H9 (cell line): ENCODE results near the gene TM9SF1. TPM values are rescaled to one million over a fixed set of nuclear protein-coding genes. Genes with fewer than 3 reads are reported as not detected.
A peak's percentile ranks its signal among the peaks of the same experiment; 100 is the strongest.

Experiments used
- DNase-seq: peaks from one replicate; pipeline ENCODE4 v3.0.0-alpha.2; 2017
- H2AFZ ChIP-seq: one replicate; pipeline ENCODE4 v1.6.1; 2013; ENCODE audit warnings: mild to moderate bottlenecking, low read length, control low read depth, moderate library complexity
- H2AK5ac ChIP-seq: 2 replicates; pipeline ENCODE4 v1.6.1; 2013; ENCODE audit warnings: low read length, control low read depth, mixed read lengths; ENCODE audit not compliant: insufficient read length
- H2BK120ac ChIP-seq: one replicate; pipeline ENCODE4 v1.6.1; 2013; ENCODE audit warnings: low read depth, mild to moderate bottlenecking, low read length, control low read depth, inconsistent platforms; ENCODE audit not compliant: poor library complexity, severe bottlenecking
- H2BK12ac ChIP-seq: 2 replicates; pipeline ENCODE4 v1.6.1; 2013; ENCODE audit warnings: low read length, control low read depth, mixed read lengths, low read depth; ENCODE audit not compliant: insufficient read length
- H2BK15ac ChIP-seq: 2 replicates; pipeline ENCODE4 v1.6.1; 2013; ENCODE audit warnings: low read depth, low read length, control low read depth
- H2BK20ac ChIP-seq: one replicate; pipeline ENCODE4 v1.6.1; 2013; ENCODE audit warnings: low read depth, mild to moderate bottlenecking, low read length, control low read depth, inconsistent platforms; ENCODE audit not compliant: poor library complexity, severe bottlenecking
- H2BK5ac ChIP-seq: 2 replicates; pipeline ENCODE4 v1.6.1; 2013; ENCODE audit warnings: low read length, control low read depth, mixed read lengths; ENCODE audit not compliant: insufficient read length
- H3K14ac ChIP-seq: 2 replicates; pipeline ENCODE4 v1.6.1; 2013; ENCODE audit warnings: low read length, control low read depth; ENCODE audit not compliant: insufficient read depth
- H3K18ac ChIP-seq: 2 replicates; pipeline ENCODE4 v1.6.1; 2013; ENCODE audit warnings: low read depth, mild to moderate bottlenecking, mixed read lengths, low read length, control low read depth; ENCODE audit not compliant: insufficient read length
- H3K23ac ChIP-seq: 2 replicates; pipeline ENCODE4 v1.6.1; 2013; ENCODE audit warnings: low read length, control low read depth, mixed read lengths, low read depth; ENCODE audit not compliant: insufficient read length
- H3K23me2 ChIP-seq: 2 replicates; pipeline ENCODE4 v1.6.1; 2013; ENCODE audit warnings: low read depth, mild to moderate bottlenecking, mixed read lengths, low read length, control low read depth; ENCODE audit not compliant: insufficient read length, poor library complexity, severe bottlenecking
- H3K27ac ChIP-seq: 2 replicates; pipeline ENCODE4 v1.5.1; 2013; ENCODE audit warnings: low read length, control low read depth, mixed read lengths, low read depth; ENCODE audit not compliant: insufficient read length
- H3K27me3 ChIP-seq: 2 replicates; pipeline ENCODE4 v1.6.1; 2013; ENCODE audit warnings: low read length, control low read depth, inconsistent platforms; ENCODE audit not compliant: insufficient read depth
- H3K4ac ChIP-seq: 2 replicates; pipeline ENCODE4 v1.6.1; 2013; ENCODE audit warnings: low read depth, mild to moderate bottlenecking, control low read depth, inconsistent platforms, low read length, moderate library complexity
- H3K4me1 ChIP-seq: 2 replicates; pipeline ENCODE4 v1.6.1; 2013; ENCODE audit warnings: low read length, control low read depth, inconsistent platforms; ENCODE audit not compliant: insufficient read depth
- H3K4me2 ChIP-seq: 2 replicates; pipeline ENCODE4 v1.6.1; 2013; ENCODE audit warnings: low read length, control low read depth, mixed read lengths; ENCODE audit not compliant: insufficient read length, insufficient read depth
- H3K56ac ChIP-seq: 2 replicates; pipeline ENCODE4 v1.6.1; 2013; ENCODE audit warnings: low read depth, mild to moderate bottlenecking, mixed read lengths, low read length, control low read depth; ENCODE audit not compliant: insufficient read length
- H3K79me1 ChIP-seq: 2 replicates; pipeline ENCODE4 v1.6.1; 2013; ENCODE audit warnings: low read depth, mild to moderate bottlenecking, moderate library complexity, low read length, control low read depth, inconsistent platforms; ENCODE audit not compliant: insufficient read depth, poor library complexity, severe bottlenecking
- H3K79me2 ChIP-seq: 2 replicates; pipeline ENCODE4 v1.6.1; 2013; ENCODE audit warnings: low read length, control low read depth, inconsistent platforms; ENCODE audit not compliant: insufficient read depth
- H3K9ac ChIP-seq: 2 replicates; pipeline ENCODE4 v1.6.1; 2013; ENCODE audit warnings: low read length, control low read depth, mixed read lengths; ENCODE audit not compliant: insufficient read length; ENCODE audit errors: extremely low read depth
- H3K9me3 ChIP-seq: one replicate; pipeline ENCODE4 v1.6.1; 2013; ENCODE audit warnings: low read depth, low read length, inconsistent platforms; ENCODE audit not compliant: control insufficient read depth
- H3T11ph ChIP-seq: one replicate; pipeline ENCODE4 v1.6.1; 2013; ENCODE audit warnings: mild to moderate bottlenecking, low read length, control low read depth, inconsistent platforms
- H4K20me1 ChIP-seq: one replicate; pipeline ENCODE4 v1.6.1; 2013; ENCODE audit not compliant: control insufficient read depth, insufficient read length, insufficient read depth
- H4K5ac ChIP-seq: 2 replicates; pipeline ENCODE4 v1.6.1; 2013; ENCODE audit warnings: low read depth, mild to moderate bottlenecking, mixed read lengths, low read length, control low read depth; ENCODE audit not compliant: insufficient read length
- H4K8ac ChIP-seq: replicated peaks from 2 replicates; pipeline ENCODE4 v1.6.1; 2013; ENCODE audit warnings: low read length, control low read depth, mixed read lengths, low read depth; ENCODE audit not compliant: insufficient read length
- H4K91ac ChIP-seq: 2 replicates; pipeline ENCODE4 v1.6.1; 2013; ENCODE audit warnings: low read depth, mild to moderate bottlenecking, moderate library complexity, mixed read lengths, low read length, control low read depth; ENCODE audit not compliant: insufficient read length
- H3K27ac Mint-ChIP-seq, 3 experiments: 2 replicates in 2 of 3; 3 replicates in 1 of 3; pipeline ENCODE4 v1.8.0; 2020 to 2021; ENCODE audit warnings: mixed read lengths in 3 of 3, mild to moderate bottlenecking in 1 of 3, moderate library complexity in 1 of 3
- H3K27me3 Mint-ChIP-seq: 2 replicates; pipeline ENCODE4 v1.8.0; 2021; ENCODE audit warnings: low read depth, mild to moderate bottlenecking, moderate library complexity, mixed read lengths
- H3K36me3 Mint-ChIP-seq, 3 experiments: 2 replicates in 2 of 3; 3 replicates in 1 of 3; pipeline ENCODE4 v1.8.0; 2020 to 2021; ENCODE audit warnings: low read depth in 3 of 3, mixed read lengths in 3 of 3; ENCODE audit not compliant: insufficient read depth in 1 of 3
- H3K4me1 Mint-ChIP-seq, 2 experiments: 2 replicates each; pipeline ENCODE4 v1.8.0; 2020; ENCODE audit warnings: mixed read lengths in 2 of 2
- H3K4me3 Mint-ChIP-seq, 2 experiments: 2 replicates in 1 of 2; 3 replicates in 1 of 2; pipeline ENCODE4 v1.8.0; 2020 to 2021; ENCODE audit warnings: mild to moderate bottlenecking in 2 of 2, mixed read lengths in 2 of 2, moderate library complexity in 1 of 2
- H3K9me3 Mint-ChIP-seq, 2 experiments: 2 replicates in 1 of 2; 3 replicates in 1 of 2; pipeline ENCODE4 v1.8.0; 2020; ENCODE audit warnings: mild to moderate bottlenecking in 2 of 2, mixed read lengths in 2 of 2, moderate library complexity in 1 of 2
- CTCF ChIP-seq: fragments of 200-600 bp; sonication (generic); conservative IDR thresholded peaks from 3 replicates; pipeline ENCODE4 v1.8.0; 2021; ENCODE audit warnings: antibody characterized with exemption, mild to moderate bottlenecking
- WGBS: extraction: QIAGEN DNeasy Blood & Tissue Kit; methylation state at CpG from one replicate; pipeline ENCODE4 v1.1.7; 2013; ENCODE audit warnings: missing lambda C conversion rate, low lambda C conversion rate, mixed read lengths; ENCODE audit not compliant: insufficient read length; ENCODE audit errors: extremely low coverage; 5-methylcytosine and 5-hydroxymethylcytosine counted together
- total RNA-seq: library from RNA; stranded (reverse); gene quantifications from 2 replicates; pipeline ENCODE4 v1.2.1, GENCODE V29; 2021

Gene TM9SF1
- total RNA-seq, 1 experiment from 2014 or later: 31.6 TPM

GRCh38 chr14:24188251-24189058 lies 6.8 kb downstream of the TM9SF1 start, which contains the start of gene IPO4:
IPO4 (minus strand) TSS chr14:24188816; CDS start chr14:24188787, 29 bp downstream.
- no peak within 1 kb of the TSS for H2BK15ac ChIP-seq
- no peaks in the 10 kb centered on the region; the same call in 1 of the 2 replicates for H3K4me1 ChIP-seq
- no CpG with 5 or more reads among the region's 65 CpGs for WGBS
- H4K20me1 ChIP-seq: no peaks in the 10 kb centered on the region
- H3K14ac ChIP-seq: no peak within 1 kb of the TSS
- Mint-ChIP-seq H3K4me3 (peak within 1 kb of the TSS; percentile 94 to 95), H3K36me3 (peaks cover 26 to 76% (median 63%) of the 10 kb centered on the region in 3 experiments), H3K9me3 (no peaks in the 10 kb centered on the region), H3K27me3 (no peaks in the 10 kb centered on the region; the same call in 1 of the 2 replicates), H3K27ac (peak within 1 kb of the TSS; percentile 93 to 98 (median 96)), H3K4me1 (peaks cover 15% of the 10 kb centered on the region in 2 experiments)
- no peak within 1 kb of the TSS for H2BK5ac ChIP-seq
- H3K9ac ChIP-seq: peak within 1 kb of the TSS; percentile 46
- no peak within 1 kb of the TSS for H2AK5ac ChIP-seq
- no peak within 1 kb of the TSS for H4K91ac ChIP-seq
- peak within 1 kb of the TSS; percentile 38 for H3K4me2 ChIP-seq
- H4K5ac ChIP-seq: no peak within 1 kb of the TSS
- H3T11ph ChIP-seq: no peak within 1 kb of the TSS
- no peaks in the 10 kb centered on the region for H3K9me3 ChIP-seq
- no peaks in the 10 kb centered on the region for H3K23me2 ChIP-seq
- H2AFZ ChIP-seq: no peak within 1 kb of the TSS
- no peak for TF ChIP-seq CTCF
- H3K79me1 ChIP-seq: peaks cover 4% of the 10 kb centered on the region
- peak; percentile 98 for DNase-seq
- H3K56ac ChIP-seq: no peak within 1 kb of the TSS
- no peak within 1 kb of the TSS for H3K4ac ChIP-seq
- H4K8ac ChIP-seq: no peak within 1 kb of the TSS
- H2BK120ac ChIP-seq: no peak within 1 kb of the TSS
- no peak within 1 kb of the TSS for H2BK12ac ChIP-seq
- no peak within 1 kb of the TSS for H3K27ac ChIP-seq
- no peak within 1 kb of the TSS for H3K18ac ChIP-seq
- no peak within 1 kb of the TSS for H3K23ac ChIP-seq
- H3K79me2 ChIP-seq: no peaks in the 10 kb centered on the region
- H3K27me3 ChIP-seq: no peaks in the 10 kb centered on the region
- no peak within 1 kb of the TSS for H2BK20ac ChIP-seq
